Activated CD8-positive, alpha-beta memory T cell treated with anti-CD3 and anti-CD28 coated beads for 36 hours (primary cell): ENCODE data around the gene ANXA8. TPM values are rescaled to one million over a fixed set of nuclear protein-coding genes. Genes with fewer than 3 reads are reported as not detected.

Experiments used
- CTCF ChIA-PET: fragments of 350-600 bp; sonication (Branson Sonifier 250); formaldehyde crosslinking; loops from one replicate; lab custom pipeline; 2021; ENCODE audit warnings: antibody characterized with exemption; lab: Charles Lee
- POLR2A ChIA-PET: fragments of 350-600 bp; sonication (Branson Sonifier 250); formaldehyde crosslinking; loops from one replicate; lab custom pipeline; 2021; ENCODE audit warnings: antibody characterized with exemption; lab: Charles Lee
- total RNA-seq, 2 experiments: library from RNA; stranded (reverse); gene quantifications; one replicate each; pipeline ENCODE4 v1.2.3, GENCODE V29; 2021

ANXA8 gene
- total RNA-seq, 2 experiments from 2014 or later = not detected

DNA sequence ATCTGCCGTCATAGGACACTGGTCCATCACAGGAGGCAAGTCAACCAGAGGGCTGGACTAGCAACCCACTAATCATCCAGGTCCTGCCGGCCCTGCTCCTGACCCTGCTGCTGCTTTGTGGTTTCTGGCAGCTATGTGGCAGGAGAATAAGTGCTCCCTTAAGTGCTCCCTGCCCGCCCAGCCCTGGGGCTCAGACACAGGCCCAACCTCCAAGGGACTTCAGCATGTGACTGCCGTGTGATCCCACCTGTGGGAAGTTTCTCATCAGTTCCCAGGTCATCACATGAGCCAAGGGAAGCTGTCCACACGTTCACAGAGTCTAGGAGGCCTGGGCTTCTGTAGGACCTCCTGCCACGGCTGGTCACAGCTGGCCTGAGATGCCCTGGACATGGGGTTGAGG is 65.6 kb downstream of the ANXA8 start:
- ChIA-PET CTCF (interaction anchor here (1.2 kb wide), 1 partner anchor 20 kb away, joined by 3 read pairs; no protein-coding TSS in a partner anchor), POLR2A (no interaction called here)

Other genes starting within 250 kb of the ANXA8 start
- gene GDF10, start 183.9 kb downstream of the ANXA8 start, total RNA-seq = 1 to 10 TPM in 1 of 2 experiments, under 1 TPM in 1; 0.89 to 1.0 TPM
- not detected for gene GDF2, start 161.7 kb downstream of the ANXA8 start, total RNA-seq
- not detected for gene RBP3, start 135.8 kb downstream of the ANXA8 start, total RNA-seq
- gene ZNF488, start 99.8 kb downstream of the ANXA8 start, total RNA-seq = under 1 TPM; 0.34 to 0.38 TPM
- gene FAM25G, start 7.6 kb upstream of the ANXA8 start, total RNA-seq = not detected
- 1 to 10 TPM; 3.7 to 3.8 TPM for gene AGAP9, start 39.5 kb upstream of the ANXA8 start, total RNA-seq